Activated CD4-positive, CD25-positive, alpha-beta regulatory T cell treated with anti-CD3 and anti-CD28 coated beads, Interleukin-2, amount 50 U/mL, for 24 hours (primary cell): ENCODE results near the gene OR1E2.
"Not testable (repeated sequence)": the region's sequence is repeated elsewhere in the genome, so short reads cannot be mapped to it uniquely, and the experiment has no call there.

Experiments
- ATAC-seq, 2 donors: fragments of 150-1000 bp; cut with Tn5 transposase; one replicate each; pipeline ENCODE4 v1.10.0; 2021; ENCODE audit warnings: mild to moderate bottlenecking in 1 of 2, moderate library complexity in 1 of 2

The OR1E2 gene

DNA sequence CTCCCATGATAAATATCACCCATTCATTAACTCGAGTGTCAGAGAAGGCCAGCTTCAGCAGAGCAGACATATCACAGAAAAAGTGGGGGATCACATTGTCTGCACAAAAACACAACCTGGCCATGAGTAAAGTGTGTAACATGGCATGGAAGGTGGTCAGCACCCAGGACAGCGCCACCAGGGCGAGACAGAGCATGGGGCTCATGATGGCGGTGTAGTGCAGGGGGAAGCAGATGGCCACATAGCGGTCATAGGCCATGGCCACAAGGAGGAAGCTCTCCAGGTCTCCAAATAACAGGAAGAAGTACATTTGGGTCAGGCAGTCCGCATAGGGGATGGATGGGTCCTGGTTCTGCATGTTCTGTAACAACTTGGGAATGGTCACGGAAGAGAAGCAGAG is 35.8 kb downstream of the OR1E2 start:
- not testable (repeated sequence) for ATAC-seq

DNA sequence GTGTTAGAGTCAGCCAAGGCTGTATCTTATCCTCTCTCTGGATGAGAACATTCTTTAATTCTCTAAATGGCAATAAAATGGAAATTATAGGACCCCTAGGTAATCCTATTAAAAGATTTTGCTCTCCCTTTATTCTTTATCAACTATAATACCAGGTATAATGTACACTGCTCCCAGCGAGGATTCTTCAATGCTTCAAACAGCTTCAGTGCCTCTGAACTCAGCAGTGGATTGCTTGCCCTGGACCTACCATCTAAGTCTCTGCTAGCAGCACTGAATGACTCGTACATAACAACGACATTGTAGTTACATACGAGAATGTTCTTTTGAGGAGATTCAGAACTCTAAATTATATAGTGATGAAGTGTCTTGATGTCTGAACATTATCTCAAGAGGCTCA is 43.9 kb downstream of the OR1E2 start:
- ATAC-seq, result no peak

DNA sequence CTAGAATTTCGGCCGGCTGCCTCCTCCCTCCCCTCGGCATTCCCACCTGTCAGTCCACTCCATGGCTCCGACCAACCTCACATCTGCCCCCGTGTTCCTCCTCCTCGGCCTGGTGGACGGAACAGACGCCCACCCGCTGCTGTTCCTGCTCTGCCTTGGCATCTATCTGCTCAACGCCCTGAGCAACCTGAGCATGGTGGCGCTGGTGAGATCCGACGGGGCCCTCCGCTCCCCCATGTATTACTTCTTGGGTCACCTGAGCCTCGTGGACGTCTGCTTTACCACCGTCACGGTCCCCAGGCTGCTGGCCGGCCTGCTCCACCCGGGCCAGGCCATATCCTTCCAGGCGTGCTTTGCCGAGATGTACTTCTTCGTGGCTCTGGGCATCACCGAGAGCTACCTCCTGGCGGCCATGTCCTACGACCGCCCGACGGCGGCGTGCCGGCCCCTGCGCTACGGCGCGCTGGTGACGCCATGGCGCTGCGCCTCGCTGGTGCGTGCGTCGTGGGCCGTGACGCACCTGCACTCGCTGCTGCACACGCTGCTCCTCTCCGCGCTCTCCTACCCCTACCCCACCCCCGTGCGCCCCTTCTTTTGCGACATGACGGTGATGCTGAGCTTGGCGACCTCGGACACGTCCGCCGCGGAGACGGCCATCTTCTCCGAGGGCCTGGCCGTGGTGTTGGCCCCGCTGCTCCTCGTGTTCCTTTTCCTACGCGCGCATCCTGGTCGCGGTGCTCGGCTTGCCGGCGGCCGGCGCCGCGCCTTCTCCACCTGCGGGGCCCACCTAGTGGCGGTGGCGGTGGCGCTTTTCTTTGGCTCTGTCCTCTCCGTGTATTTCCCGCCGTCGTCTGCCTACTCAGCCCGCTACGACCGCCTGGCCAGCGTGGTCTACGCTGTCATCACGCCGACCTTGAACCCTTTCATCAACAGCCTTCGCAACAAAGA is 47.5 kb downstream of the OR1E2 start, which contains the start of gene OR3A2:
Gene OR3A2, minus strand, starts transcription at position 440 of the 948 bp plus-strand sequence.
- ATAC-seq, result peak; percentile 75 to 96
